PFSK-1 (cell line): ENCODE results near the gene RNF4.

Experiments
- FOXP2 ChIP-seq: optimal IDR thresholded peaks from 2 replicates; pipeline ENCODE3; 2011; ENCODE audit warnings: borderline replicate concordance, control low read depth, inconsistent platforms; ENCODE audit not compliant: insufficient read depth; ENCODE audit errors: extremely low read length, extremely low read depth
- POLR2AphosphoS5 ChIP-seq: IDR thresholded peaks from 2 replicates; pipeline ENCODE4 v1.6.1; 2012; ENCODE audit warnings: low read depth, mild to moderate bottlenecking, control low read depth, low read length, moderate library complexity
- REST ChIP-seq, 2 experiments: IDR thresholded peaks; 2 replicates each; pipeline versions ENCODE4 v1.6.1 to v1.8.0; 2011 to 2012; ENCODE audit warnings: low read depth in 2 of 2, low read length in 2 of 2, control low read depth in 1 of 2, inconsistent platforms in 1 of 2, mild to moderate bottlenecking in 1 of 2, moderate library complexity in 1 of 2; ENCODE audit not compliant: insufficient read depth in 1 of 2
- TAF1 ChIP-seq: IDR thresholded peaks from 2 replicates; pipeline ENCODE4 v1.6.1; 2012; ENCODE audit warnings: low read length, control low read depth, borderline replicate concordance; ENCODE audit not compliant: insufficient read depth

- no peak for TF ChIP-seq POLR2AphosphoS5
- TF ChIP-seq TAF1, result no peak
- no peak for TF ChIP-seq REST (IDR thresholded peaks at IDR 0.05; ENCODE audit: insufficient read depth in 1 of 2, low read depth in 2 of 2, low read length in 2 of 2)
- TF ChIP-seq FOXP2, result peak; percentile 29
These were observed 27.3 kb upstream of the RNF4 start for GRCh38 chr4:2441393-2442174.
